Calu3 (cell line): ENCODE measurements around the gene TRPV5. TPM values are rescaled to one million over a fixed set of nuclear protein-coding genes. Genes with fewer than 3 reads are reported as not detected.

ENCODE experiments used
- BruUV-seq: library from RNA; stranded (reverse); fragments of 400-500 nt; replicated peaks from 2 replicates; lab custom pipeline; 2021; lab: Mats Ljungman, UMichigan
- CTCF ChIA-PET: fragments of 300-600 bp; sonication (Branson Sonifier 250); formaldehyde crosslinking; loops from one replicate; lab custom pipeline; 2022; ENCODE audit warnings: antibody characterized with exemption; lab: Charles Lee
- DNase-seq: peaks from one replicate; pipeline ENCODE4 v3.0.0; 2022
- H3K27ac Mint-ChIP-seq: one replicate; pipeline ENCODE4 v1.8.0; 2022; ENCODE audit warnings: mixed read lengths; ENCODE audit not compliant: unreplicated experiment
- H3K27me3 Mint-ChIP-seq: one replicate; pipeline ENCODE4 v1.8.0; 2022; ENCODE audit warnings: mixed read lengths; ENCODE audit not compliant: unreplicated experiment
- H3K36me3 Mint-ChIP-seq: one replicate; pipeline ENCODE4 v1.8.0; 2022; ENCODE audit warnings: mild to moderate bottlenecking, moderate library complexity, mixed read lengths; ENCODE audit not compliant: insufficient read depth, unreplicated experiment
- H3K4me1 Mint-ChIP-seq: one replicate; pipeline ENCODE4 v1.8.0; 2022; ENCODE audit warnings: mild to moderate bottlenecking, low read depth, mixed read lengths; ENCODE audit not compliant: unreplicated experiment
- H3K4me3 Mint-ChIP-seq: one replicate; pipeline ENCODE4 v1.8.0; 2022; ENCODE audit warnings: mild to moderate bottlenecking, low read depth, moderate library complexity, mixed read lengths; ENCODE audit not compliant: unreplicated experiment
- H3K9me3 Mint-ChIP-seq: one replicate; pipeline ENCODE4 v1.8.0; 2022; ENCODE audit warnings: low read depth, mixed read lengths; ENCODE audit not compliant: unreplicated experiment
- intact Hi-C: fragments of 100-400 bp; cut with micrococcal nuclease; formaldehyde crosslinking; loops from one replicate; pipeline ENCODE4 v1.10.0; 2022; ENCODE audit not compliant: unreplicated experiment
- total RNA-seq: library from RNA; stranded (reverse); gene quantifications from 2 replicates; pipeline ENCODE4 v1.2.3, GENCODE V29; 2022
- TF ChIP-seq, protein P1 (sequence below): fragments of 200-600 bp; IDR thresholded peaks from one replicate; pipeline ENCODE4 v1.8.0; 2022; ENCODE audit warnings: antibody characterized with exemption; ENCODE audit not compliant: unreplicated experiment

TRPV5 gene
- total RNA-seq, 1 experiment from 2014 or later = not detected

DNA sequence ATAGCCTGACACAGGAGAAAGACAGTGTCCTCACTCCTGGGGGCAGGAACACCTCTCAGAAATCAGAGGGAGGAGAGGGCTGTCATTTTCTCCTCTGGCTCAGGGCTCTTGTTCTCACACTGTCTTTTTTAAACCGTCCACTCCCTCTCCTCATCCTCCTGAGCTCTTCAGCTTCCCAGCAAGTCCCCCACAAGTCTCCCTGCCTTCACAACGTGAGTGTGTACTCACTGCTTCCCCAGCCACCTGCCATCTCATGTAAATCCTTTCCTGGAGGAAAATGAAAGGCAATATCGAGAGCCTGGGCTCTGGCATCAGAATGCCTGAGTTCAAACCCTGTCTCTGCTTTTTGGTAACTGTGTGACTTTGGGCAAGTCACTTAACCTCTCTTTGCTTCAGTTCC, 11.5 kb upstream of the TRPV5 start:
- Mint-ChIP-seq H3K4me1 (no peaks in the 10 kb centered on the region), H3K4me3 (no peak overlapping the region), H3K27ac (no peak overlapping the region), H3K36me3 (peaks cover 4% of the 10 kb centered on the region), H3K27me3 (peaks cover 91% of the 10 kb centered on the region), H3K9me3 (no peaks in the 10 kb centered on the region)
- intact Hi-C loops = no loop called here
- no TSS peak for BruUV-seq
- CTCF ChIA-PET = no interaction called here
- TF ChIP-seq, protein P1, sequence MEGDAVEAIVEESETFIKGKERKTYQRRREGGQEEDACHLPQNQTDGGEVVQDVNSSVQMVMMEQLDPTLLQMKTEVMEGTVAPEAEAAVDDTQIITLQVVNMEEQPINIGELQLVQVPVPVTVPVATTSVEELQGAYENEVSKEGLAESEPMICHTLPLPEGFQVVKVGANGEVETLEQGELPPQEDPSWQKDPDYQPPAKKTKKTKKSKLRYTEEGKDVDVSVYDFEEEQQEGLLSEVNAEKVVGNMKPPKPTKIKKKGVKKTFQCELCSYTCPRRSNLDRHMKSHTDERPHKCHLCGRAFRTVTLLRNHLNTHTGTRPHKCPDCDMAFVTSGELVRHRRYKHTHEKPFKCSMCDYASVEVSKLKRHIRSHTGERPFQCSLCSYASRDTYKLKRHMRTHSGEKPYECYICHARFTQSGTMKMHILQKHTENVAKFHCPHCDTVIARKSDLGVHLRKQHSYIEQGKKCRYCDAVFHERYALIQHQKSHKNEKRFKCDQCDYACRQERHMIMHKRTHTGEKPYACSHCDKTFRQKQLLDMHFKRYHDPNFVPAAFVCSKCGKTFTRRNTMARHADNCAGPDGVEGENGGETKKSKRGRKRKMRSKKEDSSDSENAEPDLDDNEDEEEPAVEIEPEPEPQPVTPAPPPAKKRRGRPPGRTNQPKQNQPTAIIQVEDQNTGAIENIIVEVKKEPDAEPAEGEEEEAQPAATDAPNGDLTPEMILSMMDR = no peak
- DNase-seq = no peak

DNA sequence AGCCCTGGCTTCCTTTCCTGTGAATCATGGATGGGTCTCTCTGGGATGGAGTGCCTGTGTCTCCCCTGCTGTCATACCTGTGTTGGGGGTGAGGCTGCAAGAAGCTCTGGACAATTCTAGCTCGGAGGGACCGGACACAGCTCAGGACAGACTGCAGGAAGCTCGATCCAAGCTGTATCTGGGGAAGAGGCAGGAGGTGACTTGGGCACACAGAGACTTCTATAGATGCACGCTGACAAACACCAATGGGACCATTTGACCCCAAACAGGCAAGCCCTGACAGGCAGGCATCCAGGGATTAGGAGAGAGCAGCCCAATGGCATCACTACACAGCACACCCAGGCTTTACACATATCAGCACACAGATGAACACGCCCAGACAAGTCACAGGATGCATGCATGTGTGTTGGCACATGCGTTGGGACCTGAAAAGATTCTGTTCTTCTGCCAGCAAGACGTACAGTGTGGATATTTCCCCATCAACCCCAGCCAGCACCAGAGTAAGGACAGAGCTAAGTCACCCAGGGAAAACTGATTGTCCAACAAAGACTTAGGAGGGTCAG, 10.2 kb upstream of the TRPV5 start:
- Mint-ChIP-seq H3K9me3 (no peaks in the 10 kb centered on the region), H3K4me1 (no peaks in the 10 kb centered on the region), H3K4me3 (no peak overlapping the region), H3K36me3 (peaks cover 4% of the 10 kb centered on the region), H3K27me3 (peaks cover 98% of the 10 kb centered on the region), H3K27ac (no peak overlapping the region)
- intact Hi-C loops = loop anchor here (5.0 kb wide), 1 partner anchor 61 kb away; no protein-coding TSS in a partner anchor
- no TSS peak for BruUV-seq
- TF ChIP-seq, protein P1 = no peak
- DNase-seq = no peak
- CTCF ChIA-PET = interaction anchor here (0.6 to 0.8 kb wide), 2 partner anchors 160 to 348 kb away, joined by 4 to 5 read pairs; no protein-coding TSS in a partner anchor

DNA sequence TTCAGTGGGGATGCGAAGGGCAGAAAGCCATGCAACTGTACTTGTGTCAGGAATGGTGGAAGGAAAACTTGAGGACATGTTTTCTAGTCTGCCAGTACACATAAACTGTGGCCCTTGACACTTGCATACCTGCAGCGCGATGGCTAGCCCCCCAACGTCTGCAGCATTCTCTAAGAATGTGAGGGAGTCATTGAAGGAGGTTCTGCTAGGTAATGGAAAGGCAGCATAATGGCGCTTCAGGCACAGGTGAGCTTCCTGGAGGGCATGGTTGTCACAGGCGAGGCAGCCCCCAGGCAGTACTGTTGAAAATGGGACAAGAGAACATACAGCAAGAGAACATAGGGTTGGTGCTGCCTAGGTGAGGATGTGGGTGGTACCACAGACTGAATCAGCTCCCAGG, 9.2 kb upstream of the TRPV5 start:
- TF ChIP-seq, protein P1 = no peak
- H3K36me3 Mint-ChIP-seq = peaks cover 4% of the 10 kb centered on the region
- no peaks in the 10 kb centered on the region for H3K9me3 Mint-ChIP-seq
- intact Hi-C loops = loop anchor here (5.0 kb wide), 1 partner anchor 60 kb away; no protein-coding TSS in a partner anchor
- DNase-seq = no peak
- no TSS peak for BruUV-seq
- H3K27ac Mint-ChIP-seq = no peak overlapping the region
- H3K4me1 Mint-ChIP-seq = no peaks in the 10 kb centered on the region
- peaks cover 98% of the 10 kb centered on the region for H3K27me3 Mint-ChIP-seq
- CTCF ChIA-PET = no interaction called here
- no peak overlapping the region for H3K4me3 Mint-ChIP-seq

DNA sequence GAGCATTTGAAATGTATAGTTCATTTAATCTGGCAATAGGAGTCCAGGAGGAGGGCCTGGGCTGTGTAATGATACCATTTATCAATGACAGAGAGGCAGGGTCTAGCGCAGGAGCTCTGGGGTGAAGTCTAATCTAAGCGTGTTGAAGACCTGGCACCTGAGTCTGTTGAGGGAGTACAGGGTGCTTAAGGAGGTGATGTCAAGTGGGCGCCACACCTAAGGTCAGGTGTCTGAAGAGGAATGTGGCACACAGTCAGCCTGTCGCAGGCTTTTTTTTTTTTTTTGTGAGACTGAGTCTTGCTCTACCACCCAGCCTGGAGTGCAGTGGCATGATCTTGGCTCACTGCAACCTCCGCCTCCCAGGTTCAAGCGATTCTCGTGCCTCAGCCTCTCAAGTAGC, 8.0 kb upstream of the TRPV5 start:
- Mint-ChIP-seq H3K9me3 (no peaks in the 10 kb centered on the region), H3K27ac (no peak overlapping the region), H3K4me3 (no peak overlapping the region), H3K36me3 (peaks cover 4% of the 10 kb centered on the region), H3K27me3 (peaks cover 91% of the 10 kb centered on the region), H3K4me1 (no peaks in the 10 kb centered on the region)
- no TSS peak for BruUV-seq
- DNase-seq = no peak
- TF ChIP-seq, protein P1 = no peak
- CTCF ChIA-PET = interaction anchor here (0.5 kb wide), 1 partner anchor 34 kb away, joined by 3 read pairs; no protein-coding TSS in a partner anchor
- intact Hi-C loops = loop anchor here (5.0 kb wide), 1 partner anchor 59 kb away; no protein-coding TSS in a partner anchor
